Heart left ventricle (tissue), 16 donors: ENCODE measurements around the gene TMEFF2. TPM values are rescaled to one million over a fixed set of nuclear protein-coding genes. Genes with fewer than 3 reads are reported as not detected.

ENCODE experiments used
- ATAC-seq, 4 donors: fragments of 200-7000 bp; cut with Tn5 transposase; one replicate each; pipeline ENCODE4 v1.9.1; 2020 to 2022; ENCODE audit warnings: moderate library complexity in 4 of 4, mild to moderate bottlenecking in 3 of 4, moderate number of reproducible peaks in 1 of 4
- DNase-seq, 5 donors: peaks; one replicate each; pipeline ENCODE4 v3.0.0-alpha.2; 2020
- H3K27ac ChIP-seq, 12 donors: fragments of 200-600 bp; sonication (generic) in 4 of 12; one replicate each; pipeline versions ENCODE4 v1.5.0 to v1.8.0; 2016 to 2022; ENCODE audit warnings: mild to moderate bottlenecking in 2 of 12
- H3K27me3 ChIP-seq, 9 donors: fragments of 200-600 bp; sonication (generic) in 2 of 9; one replicate each; pipeline versions ENCODE4 v1.5.1 to v1.8.0; 2016 to 2022; ENCODE audit warnings: mild to moderate bottlenecking in 3 of 9
- H3K36me3 ChIP-seq, 9 donors: fragments of 200-600 bp; sonication (generic) in 2 of 9; one replicate each; pipeline versions ENCODE4 v1.5.0 to v1.8.0; 2018 to 2022; ENCODE audit warnings: mild to moderate bottlenecking in 2 of 9
- H3K4me1 ChIP-seq, 12 donors: fragments of 200-600 bp; sonication (generic) in 4 of 12; one replicate each; pipeline versions ENCODE4 v1.5.0 to v1.8.0; 2016 to 2022; ENCODE audit warnings: mild to moderate bottlenecking in 3 of 12
- H3K4me3 ChIP-seq, 12 donors: fragments of 200-600 bp; sonication (generic) in 4 of 12; one replicate each; pipeline versions ENCODE4 v1.5.0 to v1.8.0; 2017 to 2022; ENCODE audit warnings: mild to moderate bottlenecking in 9 of 12, moderate library complexity in 4 of 12
- H3K9me3 ChIP-seq, 12 donors: fragments of 200-600 bp; sonication (generic) in 4 of 12; one replicate each; pipeline versions ENCODE4 v1.5.0 to v1.8.0; 2016 to 2022; ENCODE audit warnings: mild to moderate bottlenecking in 1 of 12
- CTCF ChIP-seq, 12 donors: fragments of 200-600 bp; sonication (generic) in 4 of 12; IDR thresholded peaks; one replicate each; pipeline versions ENCODE4 v1.5.0 to v1.8.0; 2018 to 2022; ENCODE audit warnings: antibody characterized with exemption in 12 of 12, mild to moderate bottlenecking in 5 of 12
- POLR2A ChIP-seq, 2 donors: fragments of 450-650 bp; IDR thresholded peaks; one replicate each; pipeline ENCODE4 v1.6.1; 2017; ENCODE audit warnings: antibody characterized with exemption in 2 of 2, mild to moderate bottlenecking in 2 of 2, moderate library complexity in 2 of 2
- WGBS, 4 donors: extraction: QIAGEN DNeasy Blood & Tissue Kit in 2 of 4; methylation state at CpG; one replicate each; pipeline versions ENCODE4 v1.1.5 to v1.1.7; 2013 to 2018; 5-methylcytosine and 5-hydroxymethylcytosine counted together
- intact Hi-C, 10 donors: fragments of 100-400 bp; cut with DNase I; formaldehyde crosslinking; loops; one replicate each; pipeline versions ENCODE4 v1.11.1 to v1.14.2; 2022
- polyA plus RNA-seq, 2 donors: library from polyadenylated mRNA; stranded (reverse); fragments of 200-250 nt; gene quantifications; one replicate each; pipeline ENCODE4 v1.2.3, GENCODE V29; 2013
- total RNA-seq, 9 donors: library from RNA; depleted of rRNA in 2 of 9; stranded (reverse); fragments of >200 nt in 2 of 9; fragmentation: NEBNext Ultra II Directional in 3 of 9; extraction: Animal tissue kit (Norgen Biotek cat#: 25700) in 3 of 9; gene quantifications; one replicate each; pipeline versions ENCODE4 v1.1.0 to v1.2.4, GENCODE V29; 2016 to 2023
- donor health status: ischemic (EF 13 %, LVEDD 7.1; RV severe dilation, severe dysfunction).
- donor health status: healthy with polysubstance abuse.
- donor health status: DM: no; HTN: yes; CAD: no.
- donor health status: DM: no; HTN: no; CAD: no.
- donor health status: ischemic (EF 25% LVEDD 6.9; RV normal size, moderate dysfunction).
- donor health status: ischemic (EF 25% LVEDD 5.7; RV mildly dilated, moderate dysfunction).
- donor health status: healthy.
- donor health status: DM: yes; HTN: yes; CAD: no.
- donor health status: ischemic (EF 35%, LVEDD 5.7; RV mildly dilated, moderate dysfunction).
- donor health status: nonischemic (EF 11% LVEDD 7.7; RV severe dilation, severe dysfunction).
- donor health status: DM: yes; HTN: yes; CAD: no.
- donor health status: PGD.
- donor health status: ischemic (EF 29% LVEDD 5.4; RV normal size, mild dysfunction).
- donor health status: nonischemic (EF 23%, LVEDD 6.1; RV moderate dilation, normal function).

The TMEFF2 gene
- total and polyA plus RNA-seq, 11 donors = 0.08 to 0.44 (median 0.23) TPM; not detected in 7

DNA sequence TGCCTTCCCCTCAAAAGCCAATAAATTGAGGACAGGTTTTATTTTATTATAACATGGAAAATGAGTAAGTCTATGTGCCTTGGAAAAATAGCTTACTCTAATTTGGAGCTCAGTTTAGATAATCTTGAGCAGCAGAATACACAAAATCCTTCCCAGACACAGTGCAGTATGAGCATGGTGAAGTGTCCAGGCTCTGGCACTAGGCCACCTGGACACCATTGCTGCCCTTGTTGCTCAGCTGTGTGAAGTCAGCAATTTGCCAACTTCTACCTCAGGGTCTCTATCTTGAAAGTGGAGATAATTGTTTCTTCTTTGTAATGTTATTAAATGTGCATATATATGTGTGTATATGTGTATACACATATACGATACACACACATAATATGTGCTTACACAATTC lies 242.9 kb downstream of the TMEFF2 start:
- intact Hi-C loops = no loop called here
- peak in 2 of 5 donors; percentile 37 to 39 for DNase-seq
- no peaks in the 10 kb centered on the region for H3K9me3 ChIP-seq
- no peaks in the 10 kb centered on the region for H3K27me3 ChIP-seq
- peak in 2 of 4 donors; percentile 58 to 59 for ATAC-seq
- no peak for TF ChIP-seq POLR2A (IDR thresholded peaks at IDR 0.05)
- TF ChIP-seq CTCF (IDR thresholded peaks at IDR 0.05) = no peak
- no peaks in the 10 kb centered on the region for H3K36me3 ChIP-seq
- H3K27ac ChIP-seq = peak overlapping the region in 1 of 12 donors; percentile 41
- no peak overlapping the region for H3K4me3 ChIP-seq
- H3K4me1 ChIP-seq = peaks cover 0 to 10% (median 0%) of the 10 kb centered on the region in 12 donors
- WGBS, 4 donors = 97 to 100% (median 100%) methylated on average over 1 of the region's 1 CpG

- DNase-seq (no peak), ATAC-seq (no peak)
- H3K27me3 ChIP-seq = no peaks in the 10 kb centered on the region
- 75 to 84% (median 78%) methylated on average over 1 of the region's 1 CpG for WGBS, 4 donors
- TF ChIP-seq CTCF (IDR thresholded peaks at IDR 0.05) (no peak), POLR2A (IDR thresholded peaks at IDR 0.05) (no peak)
- H3K9me3 ChIP-seq = no peaks in the 10 kb centered on the region
- peak overlapping the region in 1 of 12 donors; percentile 41 for H3K27ac ChIP-seq
- H3K36me3 ChIP-seq = no peaks in the 10 kb centered on the region
- intact Hi-C loops = no loop called here
- H3K4me1 ChIP-seq = peaks cover 0 to 10% (median 0%) of the 10 kb centered on the region in 12 donors
- H3K4me3 ChIP-seq = no peak overlapping the region
Measured at GRCh38 chr2:191951376-191951775, 243.4 kb downstream of the TMEFF2 start.

- no peak for TF ChIP-seq POLR2A (IDR thresholded peaks at IDR 0.05)
- TF ChIP-seq CTCF (IDR thresholded peaks at IDR 0.05) = no peak
- H3K4me3 ChIP-seq = no peak overlapping the region
- H3K9me3 ChIP-seq = no peaks in the 10 kb centered on the region
- WGBS, 4 donors = 62 to 70% (median 67%) methylated on average over 3 of the region's 3 CpGs
- peaks cover 0 to 10% (median 0%) of the 10 kb centered on the region in 12 donors for H3K4me1 ChIP-seq
- no peaks in the 10 kb centered on the region for H3K36me3 ChIP-seq
- no peaks in the 10 kb centered on the region for H3K27me3 ChIP-seq
- ATAC-seq (no peak), DNase-seq (no peak)
- intact Hi-C loops = no loop called here
- no peak overlapping the region for H3K27ac ChIP-seq
Measured at GRCh38 chr2:191950132-191950874, 244.4 kb downstream of the TMEFF2 start.

DNA sequence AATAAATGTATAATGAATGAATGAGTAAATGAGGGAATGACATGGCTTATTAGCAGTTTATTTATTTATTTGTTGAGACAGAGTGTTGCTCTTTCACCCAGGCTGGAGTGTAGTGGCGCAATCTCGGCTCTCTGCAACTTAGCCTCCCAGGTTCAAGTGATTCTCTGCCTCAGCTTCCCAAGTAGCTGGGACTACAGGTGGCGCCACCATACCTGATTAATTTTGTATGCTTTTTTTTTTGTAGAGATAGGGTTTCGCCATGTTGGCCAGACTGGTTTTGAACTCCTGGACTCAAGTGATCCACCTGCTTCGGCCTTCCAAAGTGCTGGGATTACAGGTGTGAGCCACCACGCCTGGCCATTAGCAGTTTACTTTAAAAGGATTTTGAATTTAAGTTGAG lies 247.5 kb downstream of the TMEFF2 start:
- H3K36me3 ChIP-seq = no peaks in the 10 kb centered on the region
- peaks cover 0 to 11% (median 2%) of the 10 kb centered on the region in 12 donors for H3K4me1 ChIP-seq
- H3K4me3 ChIP-seq = no peak overlapping the region
- 96 to 99% (median 98%) methylated on average over 6 of the region's 6 CpGs for WGBS, 4 donors
- TF ChIP-seq POLR2A (IDR thresholded peaks at IDR 0.05) = no peak
- no peak for TF ChIP-seq CTCF (IDR thresholded peaks at IDR 0.05)
- H3K9me3 ChIP-seq = no peaks in the 10 kb centered on the region
- intact Hi-C loops = no loop called here
- DNase-seq (no peak), ATAC-seq (no peak)
- H3K27ac ChIP-seq = no peak overlapping the region
- no peaks in the 10 kb centered on the region for H3K27me3 ChIP-seq
